GM04504 (cell line): Measurements from ENCODE around the gene STIL.

Experiments
- DNase-seq: peaks from one replicate; pipeline ENCODE4 v3.0.0-alpha.2; 2012; ENCODE audit warnings: low read depth

The STIL gene

DNA sequence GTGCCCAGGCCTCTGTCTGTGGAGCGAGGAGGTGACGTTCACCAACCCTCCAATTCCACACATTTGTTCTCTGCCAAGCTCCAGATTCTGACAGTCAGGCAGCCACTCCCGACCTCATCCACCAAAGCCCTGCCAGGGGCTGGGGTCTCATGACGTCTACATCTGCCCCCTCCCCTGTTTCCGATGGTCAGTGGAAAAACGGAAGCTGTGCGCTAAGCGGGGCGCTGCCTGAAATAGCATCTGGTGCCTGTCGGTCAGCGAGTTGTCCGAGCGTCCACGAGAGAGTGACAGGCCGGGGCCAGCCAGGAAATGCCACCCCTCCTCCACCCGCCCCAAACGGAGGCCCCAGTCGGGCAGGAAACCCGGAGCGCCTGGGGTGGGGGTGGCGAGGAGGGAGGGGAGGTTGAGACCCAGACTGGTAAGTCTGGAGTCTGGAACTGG lies 78.7 kb downstream of the STIL start:
- no peak for DNase-seq

DNA sequence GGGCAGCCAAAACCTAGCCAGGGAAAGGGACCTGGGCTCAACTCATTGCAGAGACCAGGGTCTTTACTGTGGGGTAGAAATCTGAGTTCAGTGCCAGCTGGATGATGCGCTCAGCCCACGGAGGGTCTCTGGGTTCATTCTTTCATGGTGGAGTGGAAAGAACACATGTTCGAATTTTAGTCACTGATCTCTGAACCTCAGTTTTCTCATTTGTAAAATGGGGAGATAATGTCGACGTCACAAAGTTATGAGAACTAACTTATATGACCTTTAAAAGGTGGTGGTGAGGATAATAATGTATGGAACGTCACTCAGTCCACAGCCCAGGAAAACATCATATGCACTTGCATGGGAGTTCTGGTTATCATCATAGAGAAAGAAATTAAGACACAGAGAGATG lies 80.8 kb downstream of the STIL start:
- no peak for DNase-seq

DNA sequence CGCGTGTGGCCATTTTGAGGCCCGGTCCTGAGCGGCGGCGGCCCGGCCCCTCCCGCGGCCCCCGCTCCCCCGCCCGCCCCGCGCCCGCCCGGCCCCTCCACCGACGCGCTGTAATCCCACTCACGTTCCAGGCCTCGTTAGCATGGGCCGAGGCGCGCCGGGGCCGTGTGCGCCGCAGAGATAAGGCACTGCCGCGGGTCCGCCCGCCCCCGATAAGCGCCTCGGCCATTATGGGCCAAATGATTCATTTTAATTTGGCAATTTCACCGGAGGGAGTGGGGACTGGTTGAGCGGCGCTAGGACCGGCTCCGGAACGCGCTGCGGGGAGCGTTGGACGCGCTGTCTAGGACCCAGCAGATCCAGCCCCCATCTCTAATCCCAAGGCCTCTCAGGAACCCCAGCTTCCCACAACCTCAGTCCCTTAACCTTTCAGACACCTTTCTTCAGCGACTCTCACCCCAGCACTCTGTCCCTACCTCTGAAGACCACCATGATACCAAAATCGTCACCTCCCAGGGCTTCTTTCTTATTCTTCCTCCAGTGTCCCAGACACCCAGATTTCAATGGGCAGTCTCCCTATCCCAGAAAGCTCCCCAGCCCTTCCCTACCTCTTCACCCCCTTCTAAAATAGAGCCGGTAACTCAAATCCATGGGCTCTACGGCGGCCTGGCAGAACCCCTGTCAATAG lies 81.6 kb downstream of the STIL start, which contains the start of gene TAL1:
Gene TAL1 (minus strand): TSS at position 39 of the 688 bp plus-strand sequence. CDS start 6,337 bp downstream, outside the sequence.
- no peak for DNase-seq

DNA sequence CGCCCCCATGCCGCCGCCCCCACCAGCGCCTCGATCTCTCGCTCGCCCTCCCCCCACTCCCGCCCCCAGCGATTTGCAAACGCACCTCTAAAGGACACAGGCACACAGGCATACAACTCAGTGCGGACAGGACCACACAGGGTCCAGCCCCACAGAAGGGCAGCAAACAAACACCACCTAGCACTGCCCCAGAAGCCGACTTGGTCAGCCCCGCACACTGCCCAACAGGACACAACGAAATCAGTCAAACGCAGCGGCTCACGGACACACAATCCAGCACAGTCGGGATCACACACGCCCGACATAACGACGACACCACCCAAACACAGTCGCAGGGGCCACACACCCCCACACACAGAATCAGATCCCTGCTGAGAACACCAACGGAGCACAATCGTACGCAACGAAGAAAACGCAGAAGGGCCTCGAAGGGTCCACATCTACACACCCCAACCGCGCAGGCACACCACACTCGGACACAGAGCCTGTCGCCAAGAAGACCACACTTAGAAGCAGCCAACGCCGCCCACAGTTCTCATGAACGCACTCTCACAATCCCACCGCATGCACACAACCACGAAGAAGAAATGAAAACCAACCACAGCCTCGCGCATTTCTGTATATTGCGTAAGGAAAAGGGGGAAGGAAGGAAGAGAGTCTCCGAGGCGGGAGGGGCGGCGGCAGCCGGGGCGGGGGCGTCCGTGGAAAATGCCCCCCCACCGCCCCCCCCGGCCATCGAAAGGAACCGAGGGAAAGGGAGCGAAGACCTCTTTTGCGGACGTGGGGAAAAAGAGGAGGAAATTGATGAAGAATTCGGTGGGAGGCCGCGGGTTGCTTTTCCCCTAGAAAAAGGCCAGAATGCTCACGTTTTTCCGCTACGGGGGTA lies 82.4 kb downstream of the STIL start:
- DNase-seq = peak; percentile 8

DNA sequence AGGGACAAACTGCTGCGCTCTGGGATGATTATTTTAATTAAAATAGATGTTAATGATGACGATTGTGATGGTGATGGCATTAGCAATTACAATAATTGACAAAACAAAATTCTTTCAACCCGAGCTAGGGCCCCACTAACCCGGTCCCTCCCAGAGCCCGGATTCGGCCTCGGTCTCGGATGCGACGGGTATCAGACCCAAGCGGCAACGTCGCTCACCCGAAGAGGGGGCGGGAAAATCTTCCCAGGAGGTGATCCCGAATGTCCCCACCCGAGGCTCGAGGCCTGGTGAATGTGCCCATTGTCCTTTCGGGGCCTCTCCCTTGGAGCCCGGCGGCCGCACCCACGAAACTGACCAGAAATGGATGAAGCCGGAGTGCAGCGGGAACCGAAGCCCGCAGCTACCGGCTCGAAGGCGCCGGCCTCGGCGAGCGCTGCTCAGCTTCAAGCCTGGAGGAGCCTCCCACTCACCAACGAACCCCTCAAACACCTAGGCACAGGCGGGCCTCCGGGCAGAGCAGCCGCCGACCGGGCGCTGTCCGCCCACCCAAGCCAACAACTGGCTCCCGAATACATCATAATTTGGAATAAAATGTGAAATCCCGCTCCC lies 83.2 kb downstream of the STIL start:
- DNase-seq = no peak

DNA sequence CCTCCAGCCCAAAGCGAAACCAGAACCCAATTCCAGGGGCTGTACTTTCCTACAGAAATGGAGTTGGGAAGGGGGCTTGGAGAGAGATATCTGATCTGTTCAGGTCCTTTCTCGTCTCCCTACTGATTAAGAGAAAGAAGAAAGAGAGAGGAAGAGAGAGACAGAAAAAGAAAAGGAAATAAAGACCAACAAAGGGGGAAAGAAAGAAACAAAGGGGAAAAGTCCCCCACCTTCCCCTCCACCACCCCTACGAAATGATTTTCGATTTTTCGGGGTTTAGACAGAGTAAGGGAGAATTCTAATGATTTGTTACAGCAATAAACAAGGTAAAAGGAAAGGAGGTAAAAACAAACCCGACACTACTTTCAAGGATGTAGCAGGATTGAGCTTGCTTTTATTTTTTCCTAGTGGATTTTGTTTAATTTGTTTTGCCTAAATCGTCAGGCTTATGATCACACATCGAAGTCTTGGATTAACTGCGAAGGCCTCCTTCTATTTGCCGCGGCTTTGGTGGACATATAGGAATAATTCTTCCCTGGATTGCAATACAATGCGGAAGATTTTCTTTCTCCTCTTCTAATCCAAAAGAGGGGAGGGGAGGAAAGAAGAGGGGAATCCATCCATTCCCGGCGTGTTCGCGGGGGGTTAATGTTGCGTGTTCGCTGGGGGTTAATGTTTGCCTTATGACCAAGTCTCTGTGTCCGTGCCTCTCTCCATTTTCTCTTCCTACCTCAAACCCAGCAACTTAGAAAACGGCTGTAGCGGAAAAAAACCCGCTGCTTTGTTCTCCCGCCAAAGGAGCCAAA lies 83.9 kb downstream of the STIL start:
- no peak for DNase-seq

DNA sequence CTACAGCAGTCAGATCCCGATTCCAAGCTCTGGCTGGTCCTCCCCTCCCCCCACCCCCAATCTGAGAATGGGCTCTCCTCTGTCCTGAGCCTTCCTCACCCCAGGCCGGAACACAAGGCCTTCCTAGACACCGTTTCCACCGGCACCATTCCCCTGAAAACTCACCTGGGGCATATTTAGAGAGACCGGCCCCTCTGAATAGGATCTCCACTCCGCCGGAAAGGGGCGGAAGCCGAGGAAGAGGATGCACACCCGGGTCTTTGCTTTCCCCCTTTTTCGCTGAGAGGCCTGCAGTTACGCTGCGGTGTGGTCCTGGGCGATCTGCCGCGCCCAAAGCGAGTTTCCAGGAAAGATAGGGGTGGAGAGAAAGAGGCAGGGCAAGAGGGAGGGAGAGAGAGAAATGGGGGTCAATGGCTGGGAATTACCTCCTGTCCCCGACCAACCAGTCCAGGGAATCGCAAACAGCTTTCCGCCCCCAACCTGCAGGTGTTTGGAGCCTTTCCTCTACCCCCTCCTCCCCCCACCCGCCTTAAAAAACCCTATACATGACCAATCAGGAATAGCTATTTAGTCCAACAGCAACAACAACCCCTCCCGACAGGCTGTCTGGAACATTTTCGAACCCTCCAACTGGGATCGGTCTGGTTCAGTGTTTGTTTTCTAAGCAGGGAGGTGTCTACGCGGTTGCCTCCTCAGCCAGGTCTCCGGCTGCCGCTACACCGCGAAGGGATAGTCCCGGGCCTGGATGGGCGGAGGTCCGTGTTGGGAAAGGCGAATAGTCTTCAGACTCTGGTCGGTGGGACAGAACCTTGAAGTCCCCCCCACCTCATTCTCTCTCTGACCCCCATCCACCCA lies 84.7 kb downstream of the STIL start:
- DNase-seq = no peak

DNA sequence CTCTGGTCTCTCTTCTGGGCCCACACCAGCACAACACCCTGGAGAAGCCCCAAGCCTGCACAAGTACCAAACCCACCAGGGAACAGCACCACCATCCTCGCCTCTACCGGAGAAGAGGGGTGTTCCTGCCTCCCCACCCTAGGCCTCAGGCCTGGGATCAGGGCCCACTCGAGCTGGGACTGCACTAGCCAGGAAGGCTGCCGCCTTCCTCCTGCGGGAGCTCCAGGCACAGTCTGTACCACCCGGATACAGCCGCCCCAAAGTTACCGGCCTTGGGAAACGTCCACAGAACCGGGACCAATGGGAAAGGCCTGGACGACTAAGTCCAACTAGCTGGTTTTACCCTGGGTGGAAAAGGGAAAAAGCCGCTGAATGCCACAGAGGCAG lies 85.3 kb downstream of the STIL start:
- DNase-seq = no peak

DNA sequence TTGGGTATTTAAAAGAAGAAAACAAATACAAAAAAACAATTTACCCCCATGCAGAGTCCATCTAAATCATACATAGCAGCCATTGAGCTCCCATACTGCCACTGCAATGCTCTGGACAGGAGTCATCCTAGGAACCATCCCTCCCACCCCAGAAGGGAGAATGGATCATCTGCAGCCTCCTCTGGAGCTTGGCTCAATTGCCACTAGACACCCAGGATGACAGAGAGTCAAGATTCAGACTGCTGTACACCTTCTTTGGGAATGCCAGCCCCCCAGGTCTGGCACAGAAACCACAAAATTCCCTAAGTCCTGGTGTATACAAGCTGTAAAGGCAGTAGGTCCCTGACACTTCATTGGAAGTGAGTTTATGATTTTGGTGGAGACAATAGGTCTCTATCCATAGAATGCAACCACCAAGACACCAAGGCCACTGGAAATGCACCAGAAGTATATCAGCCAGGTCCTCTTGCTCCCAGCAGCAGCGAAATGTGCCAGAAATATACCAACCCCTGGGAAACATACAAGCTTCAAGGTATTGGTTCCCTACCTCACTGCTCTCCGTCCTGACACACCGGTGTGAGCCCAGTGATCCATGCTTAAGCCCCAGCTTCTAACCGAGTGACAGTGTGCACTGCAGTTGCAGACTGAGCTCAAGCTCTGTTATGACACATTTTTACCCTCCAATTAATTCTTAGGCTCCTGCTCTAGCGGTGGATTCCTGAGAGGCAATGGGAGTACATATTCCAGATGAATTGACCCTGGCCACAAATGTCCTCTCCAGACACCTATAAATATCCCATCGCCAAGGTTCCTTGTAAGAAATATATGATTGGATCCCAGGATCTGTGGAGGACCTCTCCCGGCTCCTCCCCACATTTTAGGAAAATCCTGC lies 86.4 kb downstream of the STIL start:
- no peak for DNase-seq

DNA sequence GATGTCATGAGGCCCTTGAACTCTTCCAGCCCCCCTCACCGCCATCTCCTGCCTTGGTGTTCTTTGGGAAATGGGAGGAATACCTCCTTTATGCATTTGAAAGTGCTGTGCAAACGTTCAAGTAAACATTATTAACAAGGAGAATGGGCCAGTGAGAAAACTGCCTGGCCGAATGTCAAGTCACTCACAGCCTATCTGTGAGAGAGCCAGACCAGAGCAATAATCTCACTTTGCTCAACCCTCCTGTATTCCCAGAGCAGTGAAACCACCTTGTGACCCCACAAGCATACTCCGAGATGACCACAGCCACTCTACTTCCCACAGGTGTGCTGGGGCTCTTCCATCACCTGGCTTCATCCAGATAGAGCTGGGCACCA lies 87.1 kb downstream of the STIL start:
- DNase-seq = no peak

DNA sequence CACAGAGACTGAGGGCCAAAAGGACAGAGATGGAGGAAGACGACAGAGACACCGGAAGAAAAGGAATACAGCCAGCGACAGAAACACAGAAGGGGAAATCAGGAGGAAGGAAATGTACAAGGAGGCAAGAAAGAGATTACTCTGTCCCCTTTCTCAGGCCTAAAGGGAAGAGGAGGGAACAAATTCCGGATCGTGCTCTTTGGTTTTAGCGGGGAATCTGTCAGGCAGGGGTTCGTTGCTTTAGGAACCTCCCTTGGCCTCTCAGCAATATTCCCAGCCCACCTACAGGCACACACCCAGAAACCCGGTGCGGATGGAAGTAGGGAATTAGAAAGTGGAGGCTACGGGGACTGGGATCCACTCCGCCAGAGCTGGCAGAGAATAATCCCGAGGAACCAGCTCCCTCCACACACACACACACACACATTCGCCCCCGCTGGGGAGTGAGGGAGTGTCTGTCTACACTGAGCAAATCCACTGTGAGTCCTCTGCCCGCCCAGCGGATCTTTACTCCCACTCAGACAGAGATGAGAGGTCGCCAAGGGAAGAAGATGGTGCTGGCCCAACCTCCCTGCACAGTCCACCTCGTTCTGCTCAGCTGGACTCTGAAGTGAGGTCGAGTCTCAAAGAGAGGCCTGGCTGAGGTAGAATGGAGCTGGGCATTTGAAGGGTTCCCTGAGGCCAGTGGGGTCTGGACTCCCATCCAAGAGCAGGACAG lies 87.7 kb downstream of the STIL start:
- no peak for DNase-seq

DNA sequence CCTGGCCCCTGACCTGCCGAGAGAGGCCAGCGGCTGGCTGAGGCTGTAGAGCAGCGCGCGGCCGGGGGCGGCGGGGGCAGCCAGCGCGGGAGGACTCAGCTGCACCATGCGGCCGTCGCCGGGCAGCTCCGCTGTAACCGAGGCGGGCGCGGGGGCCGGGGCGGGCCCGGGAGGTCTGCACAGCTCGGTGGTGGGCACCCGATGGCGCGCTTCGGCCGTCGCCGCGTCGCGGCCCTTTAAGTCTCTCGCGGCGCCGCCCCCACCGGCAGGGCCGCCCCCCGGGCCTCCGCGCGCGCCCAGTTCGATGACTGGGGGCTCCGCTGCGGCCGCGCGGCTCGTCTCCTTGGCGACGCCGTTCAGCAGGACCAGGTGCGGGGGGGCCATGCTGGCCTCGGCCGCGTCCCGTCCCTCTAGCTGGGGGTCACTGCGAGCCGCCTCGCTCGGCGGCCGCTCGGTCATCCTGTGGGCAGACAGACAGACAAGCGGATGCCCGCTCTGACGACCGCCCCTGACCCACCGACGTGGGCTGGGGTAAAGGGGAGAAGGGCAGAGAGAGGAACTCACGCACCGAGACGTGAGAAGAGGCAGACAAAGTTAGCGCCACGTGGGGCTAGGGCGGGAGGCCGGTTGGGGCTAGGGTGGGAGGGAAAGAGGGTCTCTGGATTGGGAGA lies 88.4 kb downstream of the STIL start:
- DNase-seq = no peak

DNA sequence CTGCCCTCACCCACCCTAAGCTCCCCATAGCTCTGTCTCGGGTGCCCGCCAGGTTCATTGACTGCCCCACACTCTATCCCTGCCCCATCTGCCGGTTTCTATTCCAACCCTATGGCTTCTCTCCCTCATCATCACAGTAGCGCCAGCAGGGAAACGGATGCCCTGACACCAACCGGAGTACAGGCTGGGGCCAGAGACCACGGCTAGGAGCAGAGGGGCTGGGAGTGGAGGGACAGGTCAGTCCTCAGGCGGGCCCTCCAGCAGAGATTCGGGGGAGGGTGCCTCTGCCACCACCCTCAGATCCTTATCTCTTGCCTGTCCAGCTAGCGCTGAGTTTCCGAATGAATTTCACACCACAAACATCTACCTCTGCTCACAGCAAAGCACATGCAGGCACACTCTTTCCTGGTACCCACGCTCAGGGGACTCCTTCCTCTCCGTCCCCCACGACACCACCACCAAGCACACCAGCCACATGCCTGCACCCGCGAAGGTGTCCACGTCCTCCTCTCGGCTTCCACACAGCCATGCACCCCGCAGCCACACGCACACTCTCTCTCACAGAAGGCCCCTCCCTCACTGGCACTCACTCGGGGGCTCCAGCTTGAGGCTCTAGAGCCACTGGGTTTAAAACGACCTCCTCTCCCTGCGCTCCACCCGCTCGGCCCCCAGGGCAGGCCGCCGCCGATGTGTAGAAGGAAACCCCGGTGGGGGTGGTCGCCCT lies 89.1 kb downstream of the STIL start:
- DNase-seq = no peak

DNA sequence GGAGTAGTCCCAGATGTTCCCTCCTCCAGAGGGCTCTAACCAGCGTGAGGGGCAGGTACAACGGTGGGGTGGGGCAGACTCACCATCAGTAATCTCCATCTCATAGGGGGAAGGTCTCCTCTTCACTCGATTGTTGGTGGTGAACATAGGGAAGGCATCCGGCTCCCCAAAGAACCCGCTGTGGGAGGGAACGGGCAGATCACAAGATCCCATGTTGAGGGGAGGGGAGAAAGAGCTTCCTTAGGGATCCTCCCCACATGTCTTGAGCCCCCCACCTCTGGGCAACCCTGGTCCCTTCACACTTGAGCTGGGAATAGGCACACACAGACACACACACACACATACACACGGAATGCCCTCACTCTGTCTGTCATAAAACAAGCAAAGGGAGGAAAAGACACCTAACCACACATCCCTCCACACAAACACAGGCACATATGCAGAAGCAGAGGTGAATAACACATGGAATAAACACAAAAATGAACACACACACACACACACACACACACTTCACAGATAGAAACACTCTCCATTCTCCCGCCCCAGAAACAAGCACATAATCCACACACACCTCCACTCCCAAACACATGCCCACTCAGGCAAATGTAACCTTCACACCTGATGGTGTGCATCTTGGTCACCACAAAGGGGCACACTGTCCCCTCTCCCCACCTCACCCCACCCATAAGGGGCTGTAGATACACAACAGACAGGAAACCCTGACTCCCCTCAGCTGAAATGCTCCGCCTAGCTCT lies 89.8 kb downstream of the STIL start:
- no peak for DNase-seq

DNA sequence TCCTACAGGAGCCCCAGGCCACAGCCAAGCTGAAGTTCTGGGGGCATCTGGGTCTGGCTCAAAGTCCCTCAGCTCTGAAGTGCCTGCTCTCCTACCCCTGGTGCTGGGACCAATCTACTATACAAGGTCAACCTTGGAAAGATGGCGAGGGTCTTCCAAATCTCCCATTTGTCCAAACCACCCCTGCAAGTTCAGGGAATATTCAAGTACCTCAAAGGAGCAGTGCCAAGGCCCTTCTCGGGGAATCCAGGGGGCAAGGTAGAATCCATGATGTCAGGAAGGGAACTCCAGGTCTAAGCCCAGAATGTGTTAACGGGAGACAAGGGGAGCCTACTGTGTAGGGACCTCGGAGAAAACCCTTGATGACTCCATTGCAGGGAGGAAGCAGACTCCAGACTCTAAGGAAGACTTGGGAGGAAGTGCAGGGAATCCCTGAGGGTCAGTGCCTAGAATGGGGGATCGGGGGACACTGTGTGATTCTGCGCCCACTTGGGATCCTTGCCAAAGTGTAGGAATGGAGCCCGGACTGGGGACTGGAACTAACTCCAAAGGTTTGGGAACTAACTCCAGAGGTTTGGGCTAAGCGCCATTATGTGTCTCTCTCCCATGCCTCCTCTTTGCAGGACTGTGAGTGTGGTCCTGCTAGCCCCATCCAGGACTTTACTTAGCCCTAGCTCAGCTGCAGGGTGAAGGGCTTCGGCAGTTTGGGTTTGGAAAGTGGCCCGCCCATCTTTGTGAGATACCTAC lies 90.6 kb downstream of the STIL start:
- DNase-seq = no peak

DNA sequence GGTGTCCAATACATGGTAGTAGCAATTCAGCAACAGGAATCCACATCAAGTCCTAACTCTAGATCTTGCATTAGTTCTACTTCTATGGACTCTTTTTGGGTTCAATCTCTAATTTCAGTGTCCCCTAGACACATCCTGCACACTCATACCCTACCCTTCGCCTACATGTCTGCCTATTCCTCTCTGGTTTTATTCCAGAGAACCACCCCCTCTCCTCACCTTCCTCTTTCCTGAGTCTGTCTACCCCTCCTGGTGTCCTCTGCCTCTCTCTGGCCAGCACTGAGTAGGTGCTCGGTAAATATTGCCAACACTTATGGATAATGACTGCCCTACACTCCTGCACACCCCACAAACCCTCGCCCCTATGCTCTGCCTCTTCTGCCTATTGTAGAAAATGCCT lies 91.5 kb downstream of the STIL start:
- no peak for DNase-seq
